K562 (cell line): ENCODE measurements around the gene CUTA. TPM values are rescaled to one million over a fixed set of nuclear protein-coding genes. Genes with fewer than 3 reads are reported as not detected.

Experiments
- BCL6 ChIP-seq: fragments of 250-450 bp; sonication (Bioruptor Pico); IDR thresholded peaks from 2 replicates; pipeline ENCODE4 v1.4.0; 2020
- CCAR2 ChIP-seq: fragments of 200-400 bp; formaldehyde crosslinking; IDR thresholded peaks from 2 replicates; pipeline ENCODE4 v1.6.1; 2017; ENCODE audit warnings: mild to moderate bottlenecking, low read depth, low read length
- FOSL1 ChIP-seq: fragments of 200-800 bp; sonication (Bioruptor generic); conservative IDR thresholded peaks from 2 replicates; pipeline ENCODE4 v1.6.1; 2016; ENCODE audit warnings: missing genetic modification characterization, missing compliant biosample characterization
- HIVEP1 ChIP-seq: fragments of 250-450 bp; sonication (Bioruptor Pico); IDR thresholded peaks from 2 replicates; pipeline ENCODE4 v1.4.0; 2020; ENCODE audit warnings: mild to moderate bottlenecking
- IRF1 ChIP-seq: sonication (generic); formaldehyde crosslinking; IDR thresholded peaks from 2 replicates; pipeline ENCODE4 v1.8.0; 2022; ENCODE audit warnings: missing genetic modification reagents, mild to moderate bottlenecking, borderline replicate concordance
- SMARCE1 ChIP-seq: fragments of 450-650 bp; IDR thresholded peaks from 2 replicates; pipeline ENCODE4 v1.7.1; 2016; ENCODE audit warnings: mild to moderate bottlenecking
- SPI1 ChIP-seq: IDR thresholded peaks from 2 replicates; pipeline ENCODE4 v1.6.1; 2011; ENCODE audit warnings: low read depth, low read length, control low read depth, borderline replicate concordance
- SRSF9 ChIP-seq: fragments of 200-400 bp; formaldehyde crosslinking; IDR thresholded peaks from 2 replicates; pipeline ENCODE4 v1.6.1; 2017; ENCODE audit warnings: low read depth, low read length, borderline replicate concordance
- ZNF347 ChIP-seq: fragments of 450-650 bp; formaldehyde crosslinking; IDR thresholded peaks from 2 replicates; pipeline ENCODE4 v1.4.0; 2020; ENCODE audit warnings: low read depth, mild to moderate bottlenecking, moderate library complexity
- ZNF354B ChIP-seq: fragments of 250-450 bp; sonication (Bioruptor Pico); IDR thresholded peaks from 2 replicates; pipeline ENCODE4 v1.4.0; 2020
- ZNF512 ChIP-seq: IDR thresholded peaks from 2 replicates; pipeline ENCODE4 v1.6.1; 2016; ENCODE audit warnings: missing genetic modification characterization, missing compliant biosample characterization
- ZNF695 ChIP-seq: fragments of 450-650 bp; formaldehyde crosslinking; IDR thresholded peaks from 2 replicates; pipeline ENCODE4 v1.4.0; 2020; ENCODE audit warnings: mild to moderate bottlenecking, moderate library complexity
- ZNF717 ChIP-seq: fragments of 250-450 bp; sonication (Bioruptor Pico); IDR thresholded peaks from 2 replicates; pipeline ENCODE4 v1.5.0; 2021
- polyA plus RNA-seq, 8 experiments: library from polyadenylated mRNA; depleted of rRNA in 4 of 8; stranded (reverse) in 5 of 8; unstranded in 3 of 8; fragments of >200 nt; fragmentation: Nextera tagmentation in 2 of 8; fragmentation: Illumina TruSeq in 1 of 8; extraction: Ambion mirVana in 2 of 8; extraction: Trizol in 1 of 8; gene quantifications; 2 replicates each; pipeline versions ENCODE4 v1.2.1 to v1.2.3, GENCODE V29; 2011 to 2014; ENCODE audit warnings: inconsistent platforms in 1 of 8, missing spikeins in 1 of 8
- total RNA-seq, 7 experiments: library from RNA; depleted of rRNA in 6 of 7; stranded (reverse); fragments of >200 nt in 6 of 7; fragmentation: Illumina TruSeq in 2 of 7; extraction: Trizol in 2 of 7; gene quantifications; 2 replicates each; pipeline versions ENCODE4 v1.2.1 to v1.2.3, GENCODE V29; 2011 to 2021; ENCODE audit warnings: low replicate concordance in 1 of 7
- TF ChIP-seq, protein P1 (sequence below): fragments of 250-450 bp; sonication (Bioruptor Pico); IDR thresholded peaks from 2 replicates; pipeline ENCODE4 v1.4.0; 2020
- TF ChIP-seq, protein P2 (sequence below): sonication (generic); formaldehyde crosslinking; IDR thresholded peaks from 2 replicates; pipeline ENCODE4 v1.8.0; 2022; ENCODE audit warnings: missing genetic modification reagents, mild to moderate bottlenecking, moderate library complexity, borderline replicate concordance
- TF ChIP-seq, protein P3 (sequence below): fragments of 250-450 bp; sonication (Bioruptor Pico); IDR thresholded peaks from 2 replicates; pipeline ENCODE4 v1.4.0; 2020

The CUTA gene
- total and polyA plus RNA-seq, 9 of the 15 experiments (the other 6 are each of a cell fraction or from before 2014, with no cell fraction given): 166 to 682 (median 310) TPM

DNA sequence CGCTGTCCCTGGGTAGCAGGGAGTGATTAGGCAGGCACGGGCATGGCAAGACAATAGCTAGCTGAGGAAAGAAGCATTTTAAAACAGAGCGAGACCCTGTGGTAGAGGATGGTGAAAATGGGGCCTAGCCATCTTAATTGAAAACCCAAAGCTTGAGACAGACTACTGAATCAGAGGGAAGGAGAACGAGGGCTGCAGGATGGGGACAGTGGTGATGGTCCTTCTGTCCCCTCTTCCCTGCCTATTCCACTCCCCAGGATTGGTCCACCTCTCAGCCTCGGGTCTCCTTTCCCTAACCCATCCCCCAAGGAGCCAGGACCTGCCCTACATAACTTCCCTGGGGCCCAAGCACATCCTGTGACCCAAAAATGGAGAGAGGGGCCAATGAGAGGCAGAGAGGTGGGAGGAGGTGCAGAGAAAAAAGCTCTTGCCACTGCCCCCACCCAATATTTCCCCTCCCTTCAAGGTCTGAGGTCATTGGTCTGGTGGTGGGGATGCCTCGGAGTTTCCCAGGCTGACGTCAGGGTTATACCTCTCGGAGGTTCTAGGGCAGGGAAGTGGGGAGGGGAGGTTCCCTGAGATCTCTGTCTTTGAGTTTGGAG is 884 bp upstream of the CUTA start (continued):
- TF ChIP-seq, protein P1, sequence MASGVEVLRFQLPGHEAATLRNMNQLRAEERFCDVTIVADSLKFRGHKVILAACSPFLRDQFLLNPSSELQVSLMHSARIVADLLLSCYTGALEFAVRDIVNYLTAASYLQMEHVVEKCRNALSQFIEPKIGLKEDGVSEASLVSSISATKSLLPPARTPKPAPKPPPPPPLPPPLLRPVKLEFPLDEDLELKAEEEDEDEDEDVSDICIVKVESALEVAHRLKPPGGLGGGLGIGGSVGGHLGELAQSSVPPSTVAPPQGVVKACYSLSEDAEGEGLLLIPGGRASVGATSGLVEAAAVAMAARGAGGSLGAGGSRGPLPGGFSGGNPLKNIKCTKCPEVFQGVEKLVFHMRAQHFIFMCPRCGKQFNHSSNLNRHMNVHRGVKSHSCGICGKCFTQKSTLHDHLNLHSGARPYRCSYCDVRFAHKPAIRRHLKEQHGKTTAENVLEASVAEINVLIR (CRISPR knock-in tag): no peak
- peak; percentile 85; the same call in 1 of the 2 replicates for TF ChIP-seq ZNF695 (CRISPR knock-in tag)
- no peak for TF ChIP-seq IRF1 (CRISPR knock-in tag)
- TF ChIP-seq FOSL1 (tag): peak; percentile 11; the same call in 1 of the 2 replicates
- TF ChIP-seq SMARCE1: no peak
- TF ChIP-seq ZNF512 (tag): no peak
- no peak for TF ChIP-seq BCL6
- TF ChIP-seq, protein P2, sequence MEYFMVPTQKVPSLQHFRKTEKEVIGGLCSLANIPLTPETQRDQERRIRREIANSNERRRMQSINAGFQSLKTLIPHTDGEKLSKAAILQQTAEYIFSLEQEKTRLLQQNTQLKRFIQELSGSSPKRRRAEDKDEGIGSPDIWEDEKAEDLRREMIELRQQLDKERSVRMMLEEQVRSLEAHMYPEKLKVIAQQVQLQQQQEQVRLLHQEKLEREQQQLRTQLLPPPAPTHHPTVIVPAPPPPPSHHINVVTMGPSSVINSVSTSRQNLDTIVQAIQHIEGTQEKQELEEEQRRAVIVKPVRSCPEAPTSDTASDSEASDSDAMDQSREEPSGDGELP: no peak
- TF ChIP-seq ZNF347 (CRISPR knock-in tag): 0 out of 2 replicates have a peak, but pooled peaks have one; percentile 80
- TF ChIP-seq ZNF354B (CRISPR knock-in tag): peak; percentile 47; the same call in 1 of the 2 replicates
- TF ChIP-seq SPI1: peak; percentile 56; the same call in 1 of the 2 replicates
- TF ChIP-seq ZNF717 (CRISPR knock-in tag): no peak
- TF ChIP-seq CCAR2: no peak
- TF ChIP-seq, protein P3, sequence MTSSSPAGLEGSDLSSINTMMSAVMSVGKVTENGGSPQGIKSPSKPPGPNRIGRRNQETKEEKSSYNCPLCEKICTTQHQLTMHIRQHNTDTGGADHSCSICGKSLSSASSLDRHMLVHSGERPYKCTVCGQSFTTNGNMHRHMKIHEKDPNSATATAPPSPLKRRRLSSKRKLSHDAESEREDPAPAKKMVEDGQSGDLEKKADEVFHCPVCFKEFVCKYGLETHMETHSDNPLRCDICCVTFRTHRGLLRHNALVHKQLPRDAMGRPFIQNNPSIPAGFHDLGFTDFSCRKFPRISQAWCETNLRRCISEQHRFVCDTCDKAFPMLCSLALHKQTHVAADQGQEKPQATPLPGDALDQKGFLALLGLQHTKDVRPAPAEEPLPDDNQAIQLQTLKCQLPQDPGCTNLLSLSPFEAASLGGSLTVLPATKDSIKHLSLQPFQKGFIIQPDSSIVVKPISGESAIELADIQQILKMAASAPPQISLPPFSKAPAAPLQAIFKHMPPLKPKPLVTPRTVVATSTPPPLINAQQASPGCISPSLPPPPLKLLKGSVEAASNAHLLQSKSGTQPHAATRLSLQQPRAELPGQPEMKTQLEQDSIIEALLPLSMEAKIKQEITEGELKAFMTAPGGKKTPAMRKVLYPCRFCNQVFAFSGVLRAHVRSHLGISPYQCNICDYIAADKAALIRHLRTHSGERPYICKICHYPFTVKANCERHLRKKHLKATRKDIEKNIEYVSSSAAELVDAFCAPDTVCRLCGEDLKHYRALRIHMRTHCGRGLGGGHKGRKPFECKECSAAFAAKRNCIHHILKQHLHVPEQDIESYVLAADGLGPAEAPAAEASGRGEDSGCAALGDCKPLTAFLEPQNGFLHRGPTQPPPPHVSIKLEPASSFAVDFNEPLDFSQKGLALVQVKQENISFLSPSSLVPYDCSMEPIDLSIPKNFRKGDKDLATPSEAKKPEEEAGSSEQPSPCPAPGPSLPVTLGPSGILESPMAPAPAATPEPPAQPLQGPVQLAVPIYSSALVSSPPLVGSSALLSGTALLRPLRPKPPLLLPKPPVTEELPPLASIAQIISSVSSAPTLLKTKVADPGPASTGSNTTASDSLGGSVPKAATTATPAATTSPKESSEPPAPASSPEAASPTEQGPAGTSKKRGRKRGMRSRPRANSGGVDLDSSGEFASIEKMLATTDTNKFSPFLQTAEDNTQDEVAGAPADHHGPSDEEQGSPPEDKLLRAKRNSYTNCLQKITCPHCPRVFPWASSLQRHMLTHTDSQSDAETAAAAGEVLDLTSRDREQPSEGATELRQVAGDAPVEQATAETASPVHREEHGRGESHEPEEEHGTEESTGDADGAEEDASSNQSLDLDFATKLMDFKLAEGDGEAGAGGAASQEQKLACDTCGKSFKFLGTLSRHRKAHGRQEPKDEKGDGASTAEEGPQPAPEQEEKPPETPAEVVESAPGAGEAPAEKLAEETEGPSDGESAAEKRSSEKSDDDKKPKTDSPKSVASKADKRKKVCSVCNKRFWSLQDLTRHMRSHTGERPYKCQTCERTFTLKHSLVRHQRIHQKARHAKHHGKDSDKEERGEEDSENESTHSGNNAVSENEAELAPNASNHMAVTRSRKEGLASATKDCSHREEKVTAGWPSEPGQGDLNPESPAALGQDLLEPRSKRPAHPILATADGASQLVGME (CRISPR knock-in tag): no peak
- TF ChIP-seq SRSF9: no peak
- no peak for TF ChIP-seq HIVEP1
